Measurements from ENCODE around the gene NRCAM.
"Not testable (repeated sequence)": the region's sequence is repeated elsewhere in the genome, so short reads cannot be mapped to it uniquely, and the experiment has no call there.

Gene NRCAM

DNA sequence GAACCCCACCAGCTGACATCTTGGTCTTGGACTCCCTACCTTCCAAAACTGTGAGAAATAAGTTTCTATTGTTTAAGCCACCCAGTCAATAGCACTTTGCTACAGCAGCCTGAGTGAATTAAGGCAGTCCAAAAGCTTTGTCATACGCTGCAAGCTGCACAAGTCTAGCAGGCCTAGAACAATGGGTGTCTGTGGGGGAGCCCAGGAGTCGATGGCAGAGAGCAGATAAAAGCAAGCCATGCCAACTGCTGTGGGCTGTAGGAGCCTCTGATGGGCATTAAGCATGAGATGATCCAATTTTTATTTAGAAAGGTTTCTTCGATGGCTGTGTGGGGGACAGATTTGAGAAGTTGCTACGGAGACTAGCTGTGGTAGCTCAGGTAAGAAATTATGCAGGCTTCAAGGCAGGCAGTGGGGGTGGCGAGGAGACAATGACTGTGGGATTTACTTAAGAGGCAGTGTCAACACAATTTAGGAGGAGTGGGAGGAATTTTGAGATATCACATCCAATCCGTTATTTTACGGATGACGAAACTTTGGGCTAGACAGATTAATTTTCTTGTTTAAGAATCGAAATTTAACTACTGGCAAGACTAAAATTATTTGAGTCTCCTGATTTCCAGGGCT is 110.4 kb downstream of the NRCAM start:
- DNase-seq (ENCODE audit: low read depth, low spot score), result no peak

DNA sequence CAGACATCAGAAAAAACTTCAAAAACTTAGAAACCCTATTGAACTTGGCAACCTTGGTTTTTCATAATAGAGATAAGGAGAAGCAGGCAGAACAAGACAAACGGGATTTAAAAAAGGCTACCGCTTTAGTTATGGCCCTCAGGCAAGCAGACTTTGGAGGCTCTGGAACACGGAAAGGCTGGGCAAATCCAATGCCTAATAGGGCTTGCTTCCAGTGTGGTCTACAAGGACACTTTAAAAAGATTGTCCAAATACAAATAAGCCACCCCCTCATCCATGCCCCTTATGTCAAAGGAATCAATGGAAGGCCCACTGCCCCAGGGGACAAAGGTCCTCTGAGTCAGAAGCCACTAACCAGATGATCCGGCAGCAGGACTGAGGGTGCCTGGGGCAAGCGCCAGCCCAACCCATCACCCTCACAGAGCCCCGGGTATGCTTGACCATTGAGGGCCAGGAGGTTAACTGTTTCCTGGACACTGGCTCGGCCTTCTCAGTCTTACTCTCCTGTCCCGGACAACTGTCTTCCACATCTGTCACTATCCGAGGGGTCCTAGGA is 115.3 kb downstream of the NRCAM start:
- DNase-seq (ENCODE audit: low read depth, low spot score), result no peak

DNA sequence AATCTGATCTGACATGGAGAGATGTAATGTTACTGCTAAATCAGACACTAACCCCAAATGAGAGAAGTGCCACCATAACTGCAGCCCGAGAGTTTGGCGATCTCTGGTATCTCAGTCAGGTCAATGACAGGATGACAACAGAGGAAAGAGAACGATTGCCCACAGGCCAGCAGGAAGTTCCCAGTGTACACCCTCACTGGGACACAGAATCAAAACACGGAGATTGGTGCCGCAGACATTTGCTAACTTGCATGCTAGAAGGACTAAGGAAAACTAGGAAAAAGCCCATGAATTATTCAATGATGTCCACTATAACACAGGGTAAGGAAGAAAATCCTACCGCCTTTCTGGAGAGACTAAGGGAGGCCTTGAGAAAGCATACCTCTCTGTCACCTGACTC is 115.8 kb downstream of the NRCAM start:
- not testable (repeated sequence) for DNase-seq (ENCODE audit: low read depth, low spot score)

DNA sequence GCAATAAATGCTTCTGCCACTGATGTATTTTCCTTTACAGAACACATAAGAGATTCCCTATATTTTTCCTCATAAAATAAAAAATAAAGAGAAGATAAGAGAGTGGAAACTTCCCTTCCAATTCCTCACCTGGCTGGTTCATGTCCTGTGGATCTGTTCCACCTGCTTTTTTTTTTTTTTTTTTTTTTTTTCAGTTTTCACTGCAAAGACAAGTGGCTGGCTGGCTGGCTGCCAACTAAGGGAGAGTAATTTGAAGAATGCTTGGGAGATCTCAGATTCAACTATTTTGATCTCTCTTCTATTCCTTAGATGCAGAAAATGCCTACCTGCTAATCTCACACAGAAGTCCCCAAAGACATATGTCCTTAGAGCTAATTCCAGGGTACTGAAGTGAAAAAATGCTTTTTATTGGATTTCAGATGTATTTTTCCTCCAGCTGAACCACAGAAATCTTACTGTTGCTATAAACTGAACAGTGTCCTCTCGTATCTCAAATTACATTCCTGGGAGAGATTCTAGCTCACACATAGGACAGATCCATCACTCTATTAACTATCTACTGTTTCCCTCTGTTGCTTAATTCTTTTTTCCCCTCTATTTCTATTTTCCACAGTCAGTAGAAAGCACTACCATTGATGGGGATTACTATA is 120.8 kb downstream of the NRCAM start:
- no peak for DNase-seq (ENCODE audit: low read depth, low spot score)

DNA sequence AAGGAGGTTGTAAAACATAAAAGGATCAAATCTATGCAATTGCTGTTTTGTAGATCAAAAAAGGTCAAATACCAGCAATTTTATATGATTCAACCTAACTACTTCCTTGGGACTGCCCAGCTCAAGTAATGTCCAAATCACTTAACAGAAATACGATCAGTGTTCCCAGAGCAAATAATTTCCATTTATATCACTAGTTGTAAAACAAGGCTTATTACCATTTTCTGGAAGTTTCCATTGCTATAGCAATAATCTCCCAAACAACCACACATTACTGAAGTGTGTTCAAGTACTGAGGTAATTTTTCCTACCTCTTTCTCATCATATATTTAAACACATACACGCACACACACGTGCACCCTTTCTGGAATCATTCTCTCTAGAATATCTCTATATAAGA is 123.3 kb downstream of the NRCAM start:
- DNase-seq (ENCODE audit: low read depth, low spot score), result no peak

DNA sequence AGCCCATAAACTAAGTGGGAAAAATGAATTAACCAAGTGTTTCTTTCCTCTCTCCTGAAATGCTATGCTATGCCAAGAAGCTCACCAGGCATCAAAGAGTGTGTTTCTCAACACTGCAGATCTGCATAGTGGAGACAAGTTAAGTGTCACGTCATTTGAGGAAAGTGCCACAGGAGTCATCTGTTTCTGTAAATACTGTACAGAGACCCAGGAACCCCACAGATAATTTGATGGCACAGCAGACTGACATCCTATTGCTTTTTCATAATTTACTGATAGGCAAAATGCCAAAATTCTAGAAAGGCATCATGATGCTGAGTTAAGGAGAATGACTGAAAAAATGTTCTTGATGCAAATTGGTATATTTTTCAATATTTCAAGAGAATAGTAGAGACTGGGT is 124.3 kb downstream of the NRCAM start:
- no peak for DNase-seq (ENCODE audit: low read depth, low spot score)

DNA sequence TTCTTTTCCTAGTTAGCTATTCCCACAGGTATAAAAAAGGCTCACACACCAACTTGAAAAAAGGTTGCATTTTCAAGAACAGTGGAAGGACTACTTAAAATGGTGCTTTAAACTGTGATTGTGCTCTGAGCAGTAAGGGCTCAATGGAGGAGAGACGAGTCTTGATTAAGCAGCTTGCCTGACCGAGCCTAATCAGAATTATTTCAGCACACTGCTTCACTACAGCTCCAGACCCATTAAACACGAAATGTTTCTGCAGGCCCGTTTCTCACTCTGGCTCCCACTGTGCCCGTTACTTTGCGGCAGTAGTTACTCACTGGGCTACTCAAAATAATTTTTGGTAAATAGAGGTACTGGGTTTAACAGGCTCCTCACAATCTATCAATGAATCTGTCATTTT is 126.0 kb downstream of the NRCAM start:
- DNase-seq (ENCODE audit: low read depth, low spot score), result no peak

DNA sequence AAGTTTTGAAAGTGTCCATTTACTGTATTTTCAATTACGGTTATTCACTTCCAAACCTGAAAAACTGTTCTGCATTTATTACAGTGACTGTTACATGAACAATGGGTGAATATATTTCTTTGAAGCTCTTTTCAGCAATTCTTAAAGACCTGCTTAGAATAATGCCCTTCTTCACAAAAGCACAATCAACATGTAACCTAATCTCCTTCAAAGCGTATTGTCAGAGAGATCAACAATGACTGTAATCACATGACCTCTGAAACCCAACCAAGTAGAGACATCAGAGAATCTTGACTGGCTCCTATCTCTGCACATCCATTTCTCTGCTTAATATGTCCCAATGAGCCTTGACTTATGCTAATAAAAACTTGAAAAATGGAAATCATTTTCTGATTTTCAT is 126.7 kb downstream of the NRCAM start:
- DNase-seq (ENCODE audit: low read depth, low spot score), result no peak

DNA sequence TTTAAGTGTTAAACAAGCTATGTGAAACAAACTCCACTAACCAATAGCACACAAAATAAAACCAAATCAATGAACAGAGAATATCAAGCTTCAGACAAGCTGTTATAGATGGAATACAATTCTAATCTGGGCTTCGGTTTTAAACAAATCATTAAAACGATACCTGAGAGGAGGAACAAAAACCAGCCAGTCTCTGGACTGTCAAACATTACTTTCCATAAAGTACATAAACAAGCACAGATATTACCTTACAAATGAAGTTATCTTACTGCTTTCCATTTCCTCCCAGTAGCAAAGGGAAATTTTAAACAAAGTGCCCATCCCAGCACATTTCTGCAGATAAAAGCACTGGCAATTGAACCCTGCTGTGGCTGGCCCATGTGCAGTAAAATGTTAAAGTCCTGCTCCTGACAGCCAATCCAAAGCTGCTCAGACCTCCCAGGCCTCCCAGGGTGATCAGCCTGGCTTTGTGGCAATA is 128.0 kb downstream of the NRCAM start:
- DNase-seq (ENCODE audit: low read depth, low spot score), result no peak

DNA sequence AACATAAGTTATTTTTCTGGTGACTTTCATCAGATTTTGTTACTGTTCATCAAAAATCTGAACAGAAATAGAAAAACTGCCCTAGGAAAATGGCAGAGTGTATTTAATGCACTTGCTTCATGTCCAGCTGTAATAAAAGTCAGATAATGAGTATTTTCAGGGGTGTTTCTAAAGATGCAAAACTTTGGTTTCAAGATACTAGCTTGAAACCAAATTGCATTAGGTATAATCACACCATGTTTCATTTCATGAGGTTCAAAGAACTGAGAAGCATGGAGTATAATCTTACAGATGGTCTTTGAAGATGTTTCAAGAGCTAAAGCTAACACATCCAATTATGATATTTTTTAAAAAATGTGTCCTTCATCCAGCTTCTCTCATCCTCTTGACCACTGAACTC is 128.9 kb downstream of the NRCAM start:
- no peak for DNase-seq (ENCODE audit: low read depth, low spot score)

DNA sequence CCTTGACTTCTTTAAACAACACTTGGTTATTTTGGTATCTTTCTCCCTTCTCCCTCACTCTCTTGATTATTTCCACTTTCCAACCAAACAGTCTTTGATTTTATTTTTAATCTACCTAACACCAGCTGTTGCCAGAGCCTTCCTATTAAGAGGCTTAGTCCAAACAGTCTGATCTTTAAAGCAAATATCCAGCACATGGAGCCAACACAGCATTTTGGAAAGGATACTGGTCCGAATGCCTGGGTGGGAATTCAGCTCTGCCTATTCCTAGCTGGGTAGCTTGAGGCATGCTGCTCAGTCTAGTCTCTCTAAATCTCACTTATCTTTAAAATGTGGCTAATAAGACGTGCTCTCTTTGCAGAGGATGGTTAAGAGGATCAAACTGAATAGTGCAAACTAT is 129.3 kb downstream of the NRCAM start:
- DNase-seq (ENCODE audit: low read depth, low spot score), result no peak

DNA sequence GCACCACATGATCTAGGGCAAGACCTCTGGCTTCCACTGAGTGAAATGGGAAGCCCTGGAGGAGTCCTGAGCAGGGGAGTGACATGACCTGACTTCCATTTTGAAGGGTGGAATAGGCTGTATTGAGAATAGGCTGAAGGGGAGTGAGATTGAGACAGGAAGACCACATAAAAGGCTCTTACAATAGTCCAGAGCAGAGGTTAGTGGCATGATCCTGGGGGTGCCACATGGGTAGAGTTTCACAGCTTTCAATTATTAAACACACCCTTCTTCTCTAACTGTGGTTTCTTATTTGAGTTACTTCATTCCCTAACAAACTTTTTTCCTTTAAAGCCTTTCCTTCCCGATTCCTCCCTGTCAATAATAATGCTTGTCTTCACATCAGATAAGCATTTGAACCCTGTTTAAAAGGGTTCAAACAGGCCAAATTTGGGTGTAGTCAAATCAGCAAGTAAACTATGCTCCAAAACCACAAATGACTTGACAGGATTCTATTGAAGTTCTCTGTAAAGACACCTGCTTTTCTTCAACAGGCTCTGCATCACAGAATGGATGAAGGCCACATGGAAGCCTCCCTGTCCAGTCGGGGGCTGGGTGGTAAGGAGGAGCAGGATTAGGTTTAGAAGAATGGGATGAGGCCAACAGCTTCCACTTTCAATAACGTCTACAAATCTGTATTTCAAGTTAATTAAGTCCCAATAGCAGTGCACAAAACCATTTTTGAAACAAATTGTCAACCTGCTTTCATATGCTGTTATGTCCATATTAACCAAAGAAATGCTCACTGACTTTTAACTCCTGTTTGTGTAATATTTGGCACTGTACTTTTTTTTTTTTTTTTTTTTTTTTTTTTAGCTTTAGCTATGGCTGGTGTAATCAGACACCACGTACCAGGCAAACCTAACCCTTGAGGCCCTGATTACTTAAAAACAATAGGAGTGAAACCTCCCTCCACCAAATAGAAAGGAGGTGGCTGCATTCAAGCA is 131.9 kb downstream of the NRCAM start:
- no peak for DNase-seq (ENCODE audit: low read depth, low spot score)

DNA sequence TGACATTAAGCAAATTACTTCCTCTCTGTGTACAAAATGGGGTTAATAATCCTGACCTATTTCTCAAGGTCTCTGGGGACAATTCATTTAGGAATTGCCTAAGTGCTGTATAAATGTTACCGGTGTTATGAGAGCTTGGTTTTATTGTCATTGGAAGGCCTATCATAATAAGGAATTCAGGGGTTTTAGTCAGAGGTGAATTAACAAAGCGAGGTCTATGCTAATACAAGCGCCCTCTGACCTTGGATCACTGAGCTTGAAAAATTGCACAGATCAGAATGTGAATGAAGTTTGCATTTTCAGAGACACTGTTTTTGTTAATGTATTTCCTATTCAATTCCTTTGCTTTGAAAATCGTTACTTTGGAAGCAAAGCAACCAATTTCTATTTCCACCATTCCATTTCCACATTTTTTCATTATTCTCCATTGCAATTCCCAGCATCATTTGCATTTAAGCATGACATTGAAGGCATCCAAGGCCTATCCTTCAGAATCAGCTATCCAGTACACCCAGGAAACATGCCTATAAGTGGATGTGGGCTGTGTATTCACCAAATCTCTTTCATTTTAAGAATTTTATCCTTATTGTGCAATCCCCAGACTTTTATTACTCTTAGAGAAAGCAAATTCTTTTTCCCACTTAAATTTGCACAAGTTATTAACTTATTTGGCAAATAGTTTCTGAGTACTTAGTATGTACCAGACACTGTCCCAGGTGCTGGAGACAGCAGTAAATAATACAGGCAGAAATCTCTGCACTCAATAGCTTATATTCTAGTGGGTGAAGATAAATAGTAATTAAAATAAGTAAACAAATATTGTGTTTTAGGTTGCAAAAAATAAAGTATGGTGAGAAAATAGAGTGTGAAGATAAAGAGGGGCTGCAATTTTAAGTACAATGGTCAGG is 133.1 kb downstream of the NRCAM start:
- no peak for DNase-seq (ENCODE audit: low read depth, low spot score)

DNA sequence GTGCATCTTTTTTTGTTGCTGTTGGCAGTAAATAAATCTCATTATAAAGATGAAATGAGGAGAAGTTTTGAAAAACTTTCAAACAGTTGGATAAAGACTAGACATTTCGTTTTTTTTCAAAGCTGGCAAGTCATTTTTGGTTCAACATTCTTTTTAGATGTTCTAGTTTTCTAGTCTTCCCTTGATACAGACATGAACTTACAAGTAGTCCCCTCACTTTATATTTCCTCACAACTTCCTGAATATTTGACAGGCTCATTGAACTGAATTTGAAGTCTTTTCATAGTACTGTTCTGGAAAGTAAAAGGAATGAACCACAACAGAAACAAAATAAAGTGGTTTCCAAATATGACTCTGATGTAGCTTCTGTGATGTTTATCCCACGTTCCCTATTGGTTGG is 134.2 kb downstream of the NRCAM start:
- no peak for DNase-seq (ENCODE audit: low read depth, low spot score)

DNA sequence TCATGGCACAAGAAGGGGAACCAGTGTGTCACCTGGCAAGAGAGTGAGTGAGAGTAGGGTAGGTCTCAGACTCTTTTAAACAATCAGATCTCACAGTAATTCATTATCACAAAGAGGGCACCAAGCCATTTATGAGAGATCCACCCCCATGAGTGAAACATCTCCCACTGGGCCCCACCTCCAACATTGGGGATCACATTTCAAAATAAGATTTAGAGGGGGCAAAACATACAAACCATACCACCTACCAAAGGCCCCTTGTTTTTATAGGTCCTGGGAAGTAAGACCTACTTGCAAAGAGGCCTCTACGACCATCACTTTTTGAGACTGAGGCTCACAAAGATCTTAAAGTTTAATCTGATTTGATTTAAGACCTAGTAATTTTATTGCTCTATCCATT is 134.9 kb downstream of the NRCAM start:
- DNase-seq (ENCODE audit: low read depth, low spot score), result no peak

DNA sequence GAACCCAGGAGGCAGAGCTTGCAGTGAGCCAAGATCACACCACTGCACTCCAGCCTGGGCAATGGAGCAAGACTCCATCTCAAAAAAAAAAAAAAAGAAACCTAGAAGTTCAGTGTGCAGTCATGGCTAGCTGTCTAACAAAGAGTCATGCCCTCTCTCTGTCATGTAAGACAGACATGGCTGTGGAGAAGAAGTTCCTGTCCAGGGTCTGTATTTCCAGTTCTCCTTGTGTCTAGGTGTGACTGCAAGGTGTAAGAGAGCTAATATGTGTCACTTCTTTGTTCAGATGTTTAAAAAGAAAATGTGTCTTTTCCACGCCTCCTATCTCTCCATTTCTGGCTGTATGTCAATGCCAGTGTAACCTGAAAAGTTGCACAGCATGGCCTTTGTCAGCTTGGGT is 139.5 kb downstream of the NRCAM start:
- no peak for DNase-seq (ENCODE audit: low read depth, low spot score)

DNA sequence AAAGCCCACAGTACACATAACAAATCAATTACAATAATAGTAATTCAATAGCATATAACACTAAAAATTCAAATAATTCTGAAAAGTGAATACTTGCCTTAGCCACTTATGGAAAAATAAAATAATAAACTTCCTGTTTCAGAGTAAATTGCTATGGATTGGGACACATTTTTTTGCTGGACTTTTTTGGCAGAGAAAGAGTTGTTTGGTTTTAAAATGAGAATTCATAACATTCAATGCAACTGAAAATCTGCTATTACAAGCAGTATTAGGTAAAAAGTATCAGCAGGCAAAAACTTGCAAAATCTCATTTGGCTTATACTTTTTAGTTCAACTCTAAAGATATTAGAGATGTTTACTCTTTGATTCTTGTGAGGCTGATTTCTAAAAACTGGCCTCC is 141.7 kb downstream of the NRCAM start:
- DNase-seq (ENCODE audit: low read depth, low spot score), result no peak

DNA sequence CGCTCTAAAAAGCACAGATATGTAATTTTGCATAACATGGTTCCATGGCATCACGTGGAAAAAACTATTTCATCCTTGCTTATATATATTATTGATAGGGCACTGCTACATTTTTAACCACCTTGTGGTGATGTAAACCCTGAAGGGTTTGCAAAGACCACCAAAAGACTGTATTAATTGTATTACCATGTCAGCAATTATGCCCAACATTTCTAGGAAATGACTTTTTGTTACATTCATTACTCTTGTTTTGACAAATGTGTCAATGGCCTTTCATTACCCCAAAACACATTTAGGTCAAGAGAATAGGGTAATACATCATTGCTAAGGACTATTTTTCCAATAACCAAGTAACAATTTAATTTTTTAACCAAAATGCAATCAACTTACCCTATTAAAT is 142.2 kb downstream of the NRCAM start:
- no peak for DNase-seq (ENCODE audit: low read depth, low spot score)

DNA sequence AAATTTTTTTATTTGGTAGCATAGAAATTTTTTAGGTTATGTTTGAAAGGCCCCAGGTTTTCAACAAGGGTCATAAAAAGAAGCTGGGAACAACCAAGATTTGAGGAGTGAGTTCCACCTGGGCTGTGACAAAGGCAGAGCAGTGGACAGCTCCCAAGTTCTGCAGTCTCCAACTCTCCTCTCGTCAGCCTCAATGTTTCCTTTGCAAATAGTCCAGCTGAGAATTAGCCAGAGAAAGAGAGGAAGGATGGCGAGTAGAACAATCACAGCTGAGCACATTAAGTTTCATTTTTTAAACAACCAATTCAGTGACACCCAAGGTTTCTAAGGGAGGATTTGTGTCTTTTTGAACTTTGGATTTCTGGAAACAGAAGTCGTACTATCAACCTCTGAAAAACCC is 143.2 kb downstream of the NRCAM start:
- DNase-seq (ENCODE audit: low read depth, low spot score), result no peak

DNA sequence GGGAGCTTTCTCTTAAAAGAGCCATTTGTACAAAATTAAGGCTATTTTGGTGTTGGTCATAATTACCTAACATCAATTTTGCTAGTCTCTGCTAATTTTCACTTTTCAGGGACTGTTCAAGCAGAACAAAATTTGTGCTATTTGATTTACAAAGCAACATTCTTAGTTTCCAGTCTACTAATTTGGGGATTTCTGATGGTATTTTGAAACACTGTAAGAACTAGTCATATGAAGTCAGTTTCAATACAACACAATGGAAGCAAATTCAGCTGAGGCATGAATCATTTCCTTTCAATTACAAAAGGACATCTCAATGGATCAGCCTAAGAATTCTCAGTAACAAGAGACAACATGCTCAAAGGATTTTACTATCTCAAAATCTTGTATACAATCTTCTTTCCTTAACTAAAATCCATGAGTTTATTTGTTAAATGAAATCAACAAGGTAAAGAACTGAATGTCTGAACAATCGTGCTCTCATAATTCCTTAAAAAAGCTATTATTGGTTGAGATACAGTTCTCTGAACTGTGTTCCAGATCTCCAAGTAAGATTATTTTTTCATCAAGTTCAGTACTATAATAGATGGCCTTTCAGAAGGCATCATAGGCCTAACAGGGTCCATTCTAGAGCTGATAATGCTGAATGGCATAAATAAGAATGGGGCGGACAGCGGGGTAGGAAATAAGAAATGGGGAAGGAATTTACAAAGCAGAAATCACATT is 144.6 kb downstream of the NRCAM start:
- no peak for DNase-seq (ENCODE audit: low read depth, low spot score)
